K562 (cell line): ENCODE data around the gene MATCAP1. TPM values are rescaled to one million over a fixed set of nuclear protein-coding genes. Genes with fewer than 3 reads are reported as not detected.
A peak's percentile ranks its signal among the peaks of the same experiment; 100 is the strongest.

Experiments
- BRD4 ChIP-seq: fragments of 200-600 bp; sonication (generic); IDR thresholded peaks from 2 replicates; pipeline ENCODE4 v1.6.1; 2017; ENCODE audit warnings: inconsistent platforms
- CTBP1 ChIP-seq: fragments of 450-650 bp; IDR thresholded peaks from 2 replicates; pipeline ENCODE4 v1.6.1; 2016; ENCODE audit warnings: borderline replicate concordance
- GABPA ChIP-seq: fragments of 200-800 bp; sonication (Bioruptor generic); conservative IDR thresholded peaks from 2 replicates; pipeline ENCODE4 v1.6.1; 2016; ENCODE audit warnings: low read depth, missing genetic modification characterization, missing compliant biosample characterization
- HNRNPK ChIP-seq: fragments of 200-400 bp; formaldehyde crosslinking; IDR thresholded peaks from one replicate; pipeline ENCODE4 v1.6.1; 2018; ENCODE audit warnings: mild to moderate bottlenecking, low read depth, low read length; ENCODE audit not compliant: poor library complexity, severe bottlenecking
- KLF10 ChIP-seq: fragments of 250-450 bp; sonication (Bioruptor Pico); IDR thresholded peaks from 2 replicates; pipeline ENCODE4 v1.6.1; 2021; ENCODE audit warnings: matching md5 sums
- LCOR ChIP-seq: sonication (generic); formaldehyde crosslinking; IDR thresholded peaks from 2 replicates; pipeline ENCODE4 v1.8.0; 2022; ENCODE audit warnings: mild to moderate bottlenecking, missing genetic modification reagents
- MLLT1 ChIP-seq, 2 experiments: fragments of 450-650 bp; IDR thresholded peaks; 2 replicates each; pipeline ENCODE4 v1.6.1; 2016
- SPI1 ChIP-seq: IDR thresholded peaks from 2 replicates; pipeline ENCODE4 v1.6.1; 2011; ENCODE audit warnings: low read depth, low read length, control low read depth, borderline replicate concordance
- SREBF2 ChIP-seq: sonication (generic); formaldehyde crosslinking; IDR thresholded peaks from 2 replicates; pipeline ENCODE4 v1.4.0; 2020; ENCODE audit warnings: mild to moderate bottlenecking, missing genetic modification reagents
- SRSF1 ChIP-seq: fragments of 200-400 bp; formaldehyde crosslinking; IDR thresholded peaks from 2 replicates; pipeline ENCODE4 v1.6.1; 2017; ENCODE audit warnings: mild to moderate bottlenecking, low read depth, low read length, moderate library complexity
- TBP ChIP-seq: optimal IDR thresholded peaks from 2 replicates; pipeline ENCODE3; 2011; ENCODE audit warnings: low read depth, low read length, improper control_type of control experiment
- TSC22D4 ChIP-seq: fragments of 450-650 bp; IDR thresholded peaks from 2 replicates; pipeline ENCODE4 v1.6.1; 2016; ENCODE audit warnings: missing genetic modification characterization, missing biosample characterization, control low read depth
- YBX1 ChIP-seq: fragments of 450-650 bp; IDR thresholded peaks from 2 replicates; pipeline ENCODE4 v1.7.1; 2016; ENCODE audit warnings: mild to moderate bottlenecking
- ZNF224 ChIP-seq: sonication (generic); formaldehyde crosslinking; IDR thresholded peaks from 2 replicates; pipeline ENCODE4 v1.8.0; 2022; ENCODE audit warnings: mild to moderate bottlenecking, missing genetic modification reagents
- ZNF449 ChIP-seq: fragments of 250-450 bp; sonication (Bioruptor Pico); IDR thresholded peaks from 2 replicates; pipeline ENCODE4 v1.8.0; 2022; ENCODE audit warnings: moderate library complexity, mild to moderate bottlenecking, inconsistent platforms
- ZNF584 ChIP-seq: fragments of 200-800 bp; sonication (Bioruptor generic); IDR thresholded peaks from 2 replicates; pipeline ENCODE4 v1.6.1; 2016; ENCODE audit warnings: low read depth, mild to moderate bottlenecking, missing genetic modification characterization, missing compliant biosample characterization
- polyA plus RNA-seq, 8 experiments: library from polyadenylated mRNA; depleted of rRNA in 4 of 8; stranded (reverse) in 5 of 8; unstranded in 3 of 8; fragments of >200 nt; fragmentation: Nextera tagmentation in 2 of 8; fragmentation: Illumina TruSeq in 1 of 8; extraction: Ambion mirVana in 2 of 8; extraction: Trizol in 1 of 8; gene quantifications; 2 replicates each; pipeline versions ENCODE4 v1.2.1 to v1.2.3, GENCODE V29; 2011 to 2014; ENCODE audit warnings: inconsistent platforms in 1 of 8, missing spikeins in 1 of 8
- total RNA-seq, 7 experiments: library from RNA; depleted of rRNA in 6 of 7; stranded (reverse); fragments of >200 nt in 6 of 7; fragmentation: Illumina TruSeq in 2 of 7; extraction: Trizol in 2 of 7; gene quantifications; 2 replicates each; pipeline versions ENCODE4 v1.2.1 to v1.2.3, GENCODE V29; 2011 to 2021; ENCODE audit warnings: low replicate concordance in 1 of 7
- TF ChIP-seq, protein P1 (sequence below): fragments of 450-650 bp; formaldehyde crosslinking; IDR thresholded peaks from 2 replicates; pipeline ENCODE4 v1.4.0; 2020; ENCODE audit warnings: mild to moderate bottlenecking, moderate library complexity
- TF ChIP-seq, protein P2 (sequence below): sonication (generic); formaldehyde crosslinking; IDR thresholded peaks from 2 replicates; pipeline ENCODE4 v1.8.0; 2022; ENCODE audit warnings: mild to moderate bottlenecking, low read depth, missing genetic modification reagents
- TF ChIP-seq, protein P3 (sequence below): fragments of 150-350 bp; IDR thresholded peaks from 2 replicates; pipeline ENCODE4 v1.6.1; 2014; ENCODE audit warnings: low read depth, mild to moderate bottlenecking, low read length, borderline replicate concordance

Gene MATCAP1
- total and polyA plus RNA-seq, 9 of the 15 experiments (the other 6 are each of a cell fraction or from before 2014, with no cell fraction given): 3.4 to 20.5 (median 10.3) TPM

GRCh38 chr16:67226295-67226803 lies 42.6 kb upstream of the MATCAP1 start (continued):
- TF ChIP-seq, protein P1, sequence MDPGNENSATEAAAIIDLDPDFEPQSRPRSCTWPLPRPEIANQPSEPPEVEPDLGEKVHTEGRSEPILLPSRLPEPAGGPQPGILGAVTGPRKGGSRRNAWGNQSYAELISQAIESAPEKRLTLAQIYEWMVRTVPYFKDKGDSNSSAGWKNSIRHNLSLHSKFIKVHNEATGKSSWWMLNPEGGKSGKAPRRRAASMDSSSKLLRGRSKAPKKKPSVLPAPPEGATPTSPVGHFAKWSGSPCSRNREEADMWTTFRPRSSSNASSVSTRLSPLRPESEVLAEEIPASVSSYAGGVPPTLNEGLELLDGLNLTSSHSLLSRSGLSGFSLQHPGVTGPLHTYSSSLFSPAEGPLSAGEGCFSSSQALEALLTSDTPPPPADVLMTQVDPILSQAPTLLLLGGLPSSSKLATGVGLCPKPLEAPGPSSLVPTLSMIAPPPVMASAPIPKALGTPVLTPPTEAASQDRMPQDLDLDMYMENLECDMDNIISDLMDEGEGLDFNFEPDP: no peak
- TF ChIP-seq SREBF2: no peak
- no peak for TF ChIP-seq KLF10 (CRISPR knock-in tag)
- no peak for TF ChIP-seq ZNF449
- TF ChIP-seq TSC22D4: no peak
- TF ChIP-seq SRSF1: no peak
- TF ChIP-seq HNRNPK: no peak
- TF ChIP-seq, protein P2, sequence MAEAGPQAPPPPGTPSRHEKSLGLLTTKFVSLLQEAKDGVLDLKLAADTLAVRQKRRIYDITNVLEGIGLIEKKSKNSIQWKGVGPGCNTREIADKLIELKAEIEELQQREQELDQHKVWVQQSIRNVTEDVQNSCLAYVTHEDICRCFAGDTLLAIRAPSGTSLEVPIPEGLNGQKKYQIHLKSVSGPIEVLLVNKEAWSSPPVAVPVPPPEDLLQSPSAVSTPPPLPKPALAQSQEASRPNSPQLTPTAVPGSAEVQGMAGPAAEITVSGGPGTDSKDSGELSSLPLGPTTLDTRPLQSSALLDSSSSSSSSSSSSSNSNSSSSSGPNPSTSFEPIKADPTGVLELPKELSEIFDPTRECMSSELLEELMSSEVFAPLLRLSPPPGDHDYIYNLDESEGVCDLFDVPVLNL: 0 out of 2 replicates have a peak, but pooled peaks have one; percentile 19
- TF ChIP-seq GABPA (tag): 0 out of 2 replicates have a peak, but pooled peaks have one; percentile 63
- TF ChIP-seq BRD4: no peak
- 0 out of 2 replicates have a peak, but pooled peaks have one; percentile 11 for TF ChIP-seq SPI1
- TF ChIP-seq YBX1: no peak
- no peak for TF ChIP-seq TBP
- no peak for TF ChIP-seq CTBP1
- no peak for TF ChIP-seq ZNF584 (CRISPR knock-in tag)
- TF ChIP-seq MLLT1 (IDR thresholded peaks at IDR 0.05): no peak
- no peak for TF ChIP-seq LCOR (CRISPR knock-in tag)
- no peak for TF ChIP-seq ZNF224
- TF ChIP-seq, protein P3, sequence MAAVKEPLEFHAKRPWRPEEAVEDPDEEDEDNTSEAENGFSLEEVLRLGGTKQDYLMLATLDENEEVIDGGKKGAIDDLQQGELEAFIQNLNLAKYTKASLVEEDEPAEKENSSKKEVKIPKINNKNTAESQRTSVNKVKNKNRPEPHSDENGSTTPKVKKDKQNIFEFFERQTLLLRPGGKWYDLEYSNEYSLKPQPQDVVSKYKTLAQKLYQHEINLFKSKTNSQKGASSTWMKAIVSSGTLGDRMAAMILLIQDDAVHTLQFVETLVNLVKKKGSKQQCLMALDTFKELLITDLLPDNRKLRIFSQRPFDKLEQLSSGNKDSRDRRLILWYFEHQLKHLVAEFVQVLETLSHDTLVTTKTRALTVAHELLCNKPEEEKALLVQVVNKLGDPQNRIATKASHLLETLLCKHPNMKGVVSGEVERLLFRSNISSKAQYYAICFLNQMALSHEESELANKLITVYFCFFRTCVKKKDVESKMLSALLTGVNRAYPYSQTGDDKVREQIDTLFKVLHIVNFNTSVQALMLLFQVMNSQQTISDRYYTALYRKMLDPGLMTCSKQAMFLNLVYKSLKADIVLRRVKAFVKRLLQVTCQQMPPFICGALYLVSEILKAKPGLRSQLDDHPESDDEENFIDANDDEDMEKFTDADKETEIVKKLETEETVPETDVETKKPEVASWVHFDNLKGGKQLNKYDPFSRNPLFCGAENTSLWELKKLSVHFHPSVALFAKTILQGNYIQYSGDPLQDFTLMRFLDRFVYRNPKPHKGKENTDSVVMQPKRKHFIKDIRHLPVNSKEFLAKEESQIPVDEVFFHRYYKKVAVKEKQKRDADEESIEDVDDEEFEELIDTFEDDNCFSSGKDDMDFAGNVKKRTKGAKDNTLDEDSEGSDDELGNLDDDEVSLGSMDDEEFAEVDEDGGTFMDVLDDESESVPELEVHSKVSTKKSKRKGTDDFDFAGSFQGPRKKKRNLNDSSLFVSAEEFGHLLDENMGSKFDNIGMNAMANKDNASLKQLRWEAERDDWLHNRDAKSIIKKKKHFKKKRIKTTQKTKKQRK: no peak
